ENCODE data around the gene XAF1.

XAF1 gene

GRCh38 chr17:6775871-6776405, 20.1 kb downstream of the XAF1 start, which contains the start of gene FBXO39:
FBXO39 (plus strand) TSS chr17:6776215; CDS start chr17:6779869, 3,654 bp downstream.
- no peak for DNase-seq
- Histone ChIP-seq H3K4me1 (no peaks in the 10 kb centered on the region), H3K9me3 (no peaks in the 10 kb centered on the region), H3K27me3 (no peaks in the 10 kb centered on the region; the same call in 1 of the 2 replicates), H3K4me3 (ENCODE audit: low read depth, low read length) (no peak within 1 kb of the TSS), H3K36me3 (no peaks in the 10 kb centered on the region)
- TF ChIP-seq CTCF (IDR thresholded peaks at IDR 0.05; ENCODE audit: low read depth, low read length), result no peak

GRCh38 chr17:6779411-6779810, 23.6 kb downstream of the XAF1 start:
- Histone ChIP-seq H3K9me3 (no peaks in the 10 kb centered on the region), H3K27me3 (no peaks in the 10 kb centered on the region; the same call in 1 of the 2 replicates), H3K4me1 (no peaks in the 10 kb centered on the region), H3K36me3 (no peaks in the 10 kb centered on the region), H3K4me3 (ENCODE audit: low read depth, low read length) (no peak overlapping the region)
- TF ChIP-seq CTCF (IDR thresholded peaks at IDR 0.05; ENCODE audit: low read depth, low read length), result no peak
- no peak for DNase-seq

DNA sequence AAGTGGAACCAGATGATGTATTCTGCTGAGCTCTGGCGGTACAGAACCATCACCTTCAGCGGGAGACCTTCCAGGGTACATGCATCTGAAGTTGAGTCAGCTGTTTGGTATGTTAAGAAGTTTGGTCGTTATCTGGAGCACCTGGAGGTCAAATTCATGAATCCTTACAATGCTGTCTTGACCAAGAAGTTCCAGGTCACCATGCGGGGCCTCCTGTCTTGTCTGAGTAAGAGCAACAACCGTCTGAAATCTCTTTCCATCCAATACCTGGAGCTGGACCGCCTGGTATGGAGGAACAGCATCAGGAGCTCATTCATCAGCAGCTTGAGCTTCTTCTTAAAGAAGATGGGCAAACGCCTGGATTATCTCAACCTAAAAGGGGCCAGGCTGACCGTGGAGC, 24.2 kb downstream of the XAF1 start:
- H3K27me3 ChIP-seq, result no peaks in the 10 kb centered on the region; the same call in 1 of the 2 replicates
- no peak for TF ChIP-seq CTCF (IDR thresholded peaks at IDR 0.05; ENCODE audit: low read depth, low read length)
- H3K9me3 ChIP-seq, result no peaks in the 10 kb centered on the region
- H3K4me3 ChIP-seq (ENCODE audit: low read depth, low read length), result no peak overlapping the region
- DNase-seq, result no peak
- H3K36me3 ChIP-seq, result no peaks in the 10 kb centered on the region
- H3K4me1 ChIP-seq, result no peaks in the 10 kb centered on the region

- no peaks in the 10 kb centered on the region for H3K36me3 ChIP-seq
- no peak overlapping the region for H3K4me3 ChIP-seq (ENCODE audit: low read depth, low read length)
- H3K27me3 ChIP-seq, result no peaks in the 10 kb centered on the region; the same call in 1 of the 2 replicates
- no peak for DNase-seq
- TF ChIP-seq CTCF (IDR thresholded peaks at IDR 0.05; ENCODE audit: low read depth, low read length), result no peak
- H3K4me1 ChIP-seq, result no peaks in the 10 kb centered on the region
- no peaks in the 10 kb centered on the region for H3K9me3 ChIP-seq
Observed at GRCh38 chr17:6780886-6781285, 25.0 kb downstream of the XAF1 start.

DNA sequence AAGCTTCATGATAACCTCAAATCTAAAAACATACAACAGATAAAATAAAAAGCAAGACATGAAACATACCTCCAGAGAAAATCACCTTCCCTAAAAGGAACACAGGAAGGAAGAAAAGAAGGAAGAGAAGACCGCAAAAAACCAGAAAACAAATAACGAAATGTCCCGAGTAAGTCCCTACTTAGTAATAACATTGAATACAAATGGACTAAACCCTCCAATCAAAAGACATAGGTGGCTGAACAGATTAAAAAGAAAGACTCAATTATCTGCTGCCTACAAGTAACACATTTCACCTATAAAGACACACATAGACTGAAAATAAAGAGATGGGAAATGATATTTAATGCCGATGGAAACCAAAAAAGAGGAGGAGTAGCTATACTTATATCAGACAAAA, 26.4 kb downstream of the XAF1 start:
- no peak for DNase-seq
- H3K27me3 ChIP-seq, result no peaks in the 10 kb centered on the region
- H3K4me1 ChIP-seq, result no peaks in the 10 kb centered on the region
- H3K9me3 ChIP-seq, result no peaks in the 10 kb centered on the region
- H3K4me3 ChIP-seq (ENCODE audit: low read depth, low read length), result no peak overlapping the region
- no peaks in the 10 kb centered on the region for H3K36me3 ChIP-seq
- no peak for TF ChIP-seq CTCF (IDR thresholded peaks at IDR 0.05; ENCODE audit: low read depth, low read length)

DNA sequence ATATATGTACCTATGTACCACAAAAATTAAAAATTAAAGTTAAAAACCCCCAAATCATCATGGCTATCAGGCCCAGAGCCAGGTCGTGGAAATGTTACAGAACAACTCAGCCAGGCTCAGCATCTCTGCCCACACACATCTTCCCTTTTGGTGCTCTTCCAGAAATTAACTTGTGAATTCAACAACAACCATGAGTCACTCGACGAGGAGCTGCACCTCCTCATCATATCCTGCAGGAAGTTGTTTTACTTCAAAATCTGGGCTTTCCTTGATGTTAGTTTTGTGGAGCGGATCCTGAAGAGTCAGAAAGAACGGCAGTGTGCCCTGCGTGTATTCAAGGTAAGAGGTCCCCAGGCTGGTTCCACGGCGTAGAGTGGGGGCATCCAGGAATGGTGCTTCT, 30.8 kb downstream of the XAF1 start:
- Histone ChIP-seq H3K27me3 (no peaks in the 10 kb centered on the region), H3K4me3 (ENCODE audit: low read depth, low read length) (no peak overlapping the region), H3K9me3 (no peaks in the 10 kb centered on the region), H3K4me1 (no peaks in the 10 kb centered on the region), H3K36me3 (no peaks in the 10 kb centered on the region)
- no peak for TF ChIP-seq CTCF (IDR thresholded peaks at IDR 0.05; ENCODE audit: low read depth, low read length)
- DNase-seq, result no peak

Data from BE2C (cell line).